ENCODE measurements around the gene BUD31.

DNA sequence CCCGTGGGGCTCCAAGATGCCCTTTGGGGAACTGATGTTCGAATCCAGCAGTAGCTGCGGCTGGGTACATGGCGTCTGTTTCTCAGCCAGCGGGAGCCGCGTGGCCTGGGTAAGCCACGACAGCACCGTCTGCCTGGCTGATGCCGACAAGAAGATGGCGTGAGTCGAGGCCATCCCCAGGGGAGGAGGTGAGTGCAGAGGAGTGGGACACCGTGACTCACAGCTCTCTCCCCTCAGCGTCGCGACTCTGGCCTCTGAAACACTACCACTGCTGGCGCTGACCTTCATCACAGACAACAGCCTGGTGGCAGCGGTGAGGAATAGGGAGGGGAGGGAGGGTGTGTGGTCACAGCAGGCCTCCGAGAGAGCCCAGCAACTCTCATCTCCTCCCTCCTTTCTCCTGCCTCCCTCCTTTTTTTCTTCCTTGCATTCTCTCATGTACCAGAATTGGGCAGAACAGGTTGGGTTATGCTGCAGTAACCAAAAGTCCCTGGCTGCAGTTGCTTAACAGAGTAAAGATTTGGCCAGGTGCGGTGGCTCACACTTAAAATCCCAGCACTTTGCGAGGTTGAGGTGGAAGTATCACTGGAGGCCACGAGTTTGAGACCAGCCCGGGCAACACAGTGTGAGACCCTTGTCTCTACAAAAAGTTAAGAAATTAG is 17.7 kb upstream of the BUD31 start:
- TF ChIP-seq, protein P1, sequence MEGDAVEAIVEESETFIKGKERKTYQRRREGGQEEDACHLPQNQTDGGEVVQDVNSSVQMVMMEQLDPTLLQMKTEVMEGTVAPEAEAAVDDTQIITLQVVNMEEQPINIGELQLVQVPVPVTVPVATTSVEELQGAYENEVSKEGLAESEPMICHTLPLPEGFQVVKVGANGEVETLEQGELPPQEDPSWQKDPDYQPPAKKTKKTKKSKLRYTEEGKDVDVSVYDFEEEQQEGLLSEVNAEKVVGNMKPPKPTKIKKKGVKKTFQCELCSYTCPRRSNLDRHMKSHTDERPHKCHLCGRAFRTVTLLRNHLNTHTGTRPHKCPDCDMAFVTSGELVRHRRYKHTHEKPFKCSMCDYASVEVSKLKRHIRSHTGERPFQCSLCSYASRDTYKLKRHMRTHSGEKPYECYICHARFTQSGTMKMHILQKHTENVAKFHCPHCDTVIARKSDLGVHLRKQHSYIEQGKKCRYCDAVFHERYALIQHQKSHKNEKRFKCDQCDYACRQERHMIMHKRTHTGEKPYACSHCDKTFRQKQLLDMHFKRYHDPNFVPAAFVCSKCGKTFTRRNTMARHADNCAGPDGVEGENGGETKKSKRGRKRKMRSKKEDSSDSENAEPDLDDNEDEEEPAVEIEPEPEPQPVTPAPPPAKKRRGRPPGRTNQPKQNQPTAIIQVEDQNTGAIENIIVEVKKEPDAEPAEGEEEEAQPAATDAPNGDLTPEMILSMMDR (IDR thresholded peaks at IDR 0.05), result no peak
- TF ChIP-seq POLR2A (IDR thresholded peaks at IDR 0.05), result no peak
